CD4-positive, alpha-beta T cell treated with Interleukin-21 for 1 hour (primary cell): ENCODE data around the gene NTM.

Experiments
- DNase-seq: peaks from one replicate; pipeline ENCODE4 v3.0.0-alpha.2; 2020

Gene NTM

GRCh38 chr11:131884461-131885073 lies 514.2 kb downstream of the NTM start:
- DNase-seq = no peak

DNA sequence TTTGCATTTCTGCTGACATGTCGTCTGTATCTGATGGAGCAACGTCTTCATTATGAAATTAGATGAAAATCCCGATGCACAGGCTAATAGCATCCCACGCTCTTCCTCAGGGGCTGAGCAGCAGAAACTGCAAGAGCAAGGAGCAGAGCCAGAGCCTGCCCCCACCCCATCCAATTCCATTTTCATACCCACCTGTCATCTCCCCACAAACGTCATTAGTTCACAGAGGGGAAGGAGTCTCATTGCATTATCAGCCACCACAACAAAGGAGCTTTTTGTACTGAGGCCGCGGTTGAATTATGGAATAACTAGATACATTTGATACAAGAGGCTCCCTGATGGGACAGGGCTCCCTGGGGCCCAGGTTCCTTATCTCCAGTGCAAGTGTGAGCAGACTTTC lies 515.0 kb downstream of the NTM start:
- no peak for DNase-seq

DNA sequence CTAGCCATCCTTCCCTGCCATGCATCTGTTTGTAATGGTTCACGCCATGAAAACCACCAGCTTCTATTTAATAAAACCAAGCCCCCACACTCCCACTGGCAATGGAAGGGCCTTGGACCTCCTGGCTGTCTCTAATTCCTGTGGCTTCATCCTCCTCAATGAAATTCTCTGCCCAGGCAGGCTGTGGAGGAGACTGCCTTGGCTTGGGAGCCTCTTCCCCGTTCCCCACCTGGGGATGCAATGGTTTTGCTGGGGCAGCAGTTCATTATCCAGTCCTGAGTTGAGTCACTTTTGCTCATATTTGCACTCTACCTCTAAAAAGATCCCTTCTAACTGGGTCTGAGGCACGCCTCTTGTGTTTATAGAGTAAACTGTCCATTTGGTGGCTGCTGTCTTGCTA lies 515.8 kb downstream of the NTM start:
- no peak for DNase-seq

GRCh38 chr11:131888230-131888855 lies 517.9 kb downstream of the NTM start:
- DNase-seq = no peak

- DNase-seq = no peak
Measured at GRCh38 chr11:131889146-131889577, 518.7 kb downstream of the NTM start.

GRCh38 chr11:131889760-131890581 lies 519.6 kb downstream of the NTM start:
- no peak for DNase-seq

DNA sequence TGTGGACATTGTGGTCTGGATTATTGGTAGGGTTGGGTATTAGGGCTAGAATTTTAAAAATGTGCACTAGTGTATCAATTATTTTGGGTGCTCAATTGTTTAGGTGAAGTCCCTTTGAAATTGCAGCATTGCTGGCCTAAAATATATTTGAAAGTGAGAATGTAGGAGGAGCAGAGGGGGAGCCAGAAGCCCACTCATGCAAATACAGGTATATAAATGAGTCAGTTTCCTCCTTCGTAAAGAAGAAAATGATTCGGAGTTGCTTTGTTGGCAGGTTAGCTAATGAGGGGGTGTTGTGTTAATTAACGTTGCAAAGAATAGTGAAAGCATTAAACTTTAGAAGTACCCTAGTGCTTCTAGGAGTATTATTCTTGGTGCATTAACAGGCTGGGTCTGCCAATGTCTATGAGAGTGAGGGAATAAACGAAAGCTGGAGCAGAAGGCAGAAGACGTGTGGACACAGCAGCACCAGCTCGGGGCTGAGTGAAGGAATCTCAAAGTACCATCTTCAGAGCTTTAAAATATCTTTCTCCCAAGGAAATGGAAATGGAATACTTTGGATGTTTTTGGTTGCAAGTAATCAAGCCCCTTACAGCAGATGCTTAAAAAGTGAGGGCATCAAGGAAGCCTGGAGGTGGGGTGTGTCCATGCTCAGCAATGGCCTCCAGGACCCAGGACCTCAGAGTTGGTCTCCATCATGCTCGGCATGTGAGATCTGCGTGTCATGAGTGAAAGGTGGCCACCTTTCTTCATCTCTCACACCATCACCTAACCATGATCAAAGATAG lies 522.9 kb downstream of the NTM start:
- no peak for DNase-seq

DNA sequence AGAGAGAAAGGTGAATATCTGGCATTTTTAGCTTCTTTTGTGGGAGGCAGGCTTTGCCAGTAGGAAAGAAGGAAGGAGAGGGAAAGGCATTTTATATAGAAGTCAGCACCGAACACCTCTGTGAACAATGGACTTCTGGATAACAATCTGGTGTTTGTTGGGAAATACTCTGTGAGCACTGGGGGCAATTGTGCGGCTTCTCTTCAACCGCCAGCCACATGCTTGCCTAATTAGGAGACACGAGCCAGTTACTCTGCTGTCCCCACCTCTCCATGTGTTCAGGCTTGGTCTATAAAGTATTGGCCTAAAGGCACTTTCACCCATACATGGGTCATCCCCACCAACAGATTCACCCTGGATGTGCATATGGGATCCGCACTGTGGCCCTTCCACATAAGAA lies 523.6 kb downstream of the NTM start:
- DNase-seq = no peak

- DNase-seq = no peak
Measured at GRCh38 chr11:131894615-131895544, 524.5 kb downstream of the NTM start.

- no peak for DNase-seq
Measured at GRCh38 chr11:131895865-131896264, 525.5 kb downstream of the NTM start.

DNA sequence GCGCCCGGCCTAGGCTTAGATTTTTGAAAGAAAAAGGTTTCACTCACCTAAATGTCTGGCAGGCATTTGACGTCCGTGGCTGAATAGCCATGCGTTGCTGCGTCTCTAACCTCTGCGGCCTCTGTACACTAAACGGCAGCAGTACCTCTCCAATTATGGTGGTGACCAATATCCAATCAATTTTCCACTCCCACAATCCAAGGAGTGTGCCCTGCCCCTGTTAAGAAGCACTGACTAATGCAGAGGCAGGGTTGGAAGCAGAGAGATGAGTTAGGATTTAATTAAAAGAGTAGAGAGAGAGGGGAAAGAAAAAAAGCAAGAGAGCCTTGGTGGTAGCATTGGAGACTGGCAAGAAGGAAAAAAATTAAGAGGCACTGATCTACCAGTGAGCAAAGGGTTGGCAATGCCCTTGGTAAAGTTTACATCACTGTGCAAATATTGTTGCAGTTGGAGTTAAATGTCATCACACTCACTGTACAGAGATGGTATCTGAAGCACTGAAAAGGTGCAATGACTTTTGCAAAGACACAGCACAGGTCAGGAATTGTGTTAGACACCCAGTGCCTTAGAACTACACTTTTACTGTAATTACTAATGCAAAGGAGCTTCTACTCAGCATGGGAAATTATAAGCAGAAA lies 526.7 kb downstream of the NTM start:
- no peak for DNase-seq

DNA sequence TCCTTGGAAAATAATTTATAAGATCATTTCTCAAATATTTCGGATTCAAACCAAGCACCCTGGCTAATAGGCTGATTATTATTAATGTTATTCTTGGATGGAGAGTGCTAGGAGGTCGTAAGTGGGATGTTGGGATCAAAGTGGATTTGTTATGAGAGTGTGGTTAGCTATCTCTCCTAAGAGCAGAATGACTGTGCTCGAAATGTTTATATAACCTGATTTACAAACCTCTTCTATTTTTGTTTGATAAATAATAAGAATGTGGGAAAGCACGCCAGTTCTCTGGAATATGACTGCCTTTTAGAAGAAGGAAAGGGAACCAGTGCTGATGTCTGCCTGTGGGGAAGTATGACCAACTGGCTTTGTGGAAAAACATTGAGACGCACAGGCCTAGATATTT lies 527.5 kb downstream of the NTM start:
- DNase-seq = no peak

- no peak for DNase-seq
Measured at GRCh38 chr11:131898949-131899348, 528.5 kb downstream of the NTM start.

GRCh38 chr11:131899950-131900580 lies 529.6 kb downstream of the NTM start:
- DNase-seq = no peak

DNA sequence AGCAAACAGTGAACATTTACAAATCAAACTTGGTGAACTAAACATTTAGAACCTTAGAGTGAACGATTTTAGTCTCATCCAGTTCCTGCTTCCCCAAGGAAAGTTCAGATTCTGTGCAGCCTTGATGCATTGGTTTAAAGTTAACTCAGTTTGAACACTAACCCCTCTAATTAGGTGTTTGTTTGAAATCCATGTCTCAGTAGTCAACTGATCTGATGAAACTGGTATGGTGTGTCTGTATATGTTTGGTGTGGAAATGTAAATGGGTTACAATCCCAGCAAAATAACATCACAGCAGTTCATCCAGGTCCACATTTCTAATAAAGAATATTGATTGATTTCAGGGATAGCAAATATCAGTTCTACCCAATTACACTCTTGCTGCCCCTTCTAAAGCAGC lies 532.0 kb downstream of the NTM start:
- DNase-seq = no peak

GRCh38 chr11:131903074-131903473 lies 532.7 kb downstream of the NTM start:
- DNase-seq = no peak

- no peak for DNase-seq
Measured at GRCh38 chr11:131904756-131905155, 534.3 kb downstream of the NTM start.

GRCh38 chr11:131906963-131907362 lies 536.5 kb downstream of the NTM start:
- no peak for DNase-seq

GRCh38 chr11:131907371-131907770 lies 537.0 kb downstream of the NTM start:
- no peak for DNase-seq

DNA sequence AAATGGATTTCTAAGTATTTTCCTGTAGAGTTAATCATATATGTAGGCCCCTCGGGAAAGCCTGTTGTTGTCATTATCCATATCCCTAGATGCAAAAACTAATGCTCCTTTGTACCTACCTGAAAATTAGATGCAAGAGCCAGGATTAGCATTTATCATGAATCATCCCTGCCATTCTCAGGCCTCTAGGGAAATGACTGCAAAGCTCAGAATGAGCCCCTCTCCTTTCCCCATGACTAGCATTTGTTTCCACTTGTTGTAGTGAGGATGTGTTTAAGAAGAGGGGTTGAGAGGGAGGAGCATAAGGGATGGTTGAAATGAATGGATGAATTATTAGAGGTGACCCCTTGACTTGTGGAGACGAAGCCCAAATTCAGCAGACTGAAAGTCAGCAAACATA lies 537.9 kb downstream of the NTM start:
- no peak for DNase-seq
